Neural crest cell (in vitro differentiated cells): Measurements from ENCODE around the gene ARHGAP45. TPM values are rescaled to one million over a fixed set of nuclear protein-coding genes. Genes with fewer than 3 reads are reported as not detected.

Experiments used
- DNase-seq: peaks from one replicate; pipeline ENCODE4 v3.0.0; 2021; ENCODE audit warnings: low read depth, mixed read lengths, low spot score
- H3K27ac Mint-ChIP-seq: one replicate; pipeline ENCODE4 v1.8.0; 2021; ENCODE audit warnings: mild to moderate bottlenecking, mixed read lengths; ENCODE audit not compliant: unreplicated experiment
- H3K27me3 Mint-ChIP-seq: 2 replicates; pipeline ENCODE4 v1.8.0; 2021; ENCODE audit warnings: low read depth, mild to moderate bottlenecking, mixed read lengths
- H3K36me3 Mint-ChIP-seq: 2 replicates; pipeline ENCODE4 v1.8.0; 2021; ENCODE audit warnings: low read depth, mild to moderate bottlenecking, mixed read lengths
- H3K4me1 Mint-ChIP-seq: 2 replicates; pipeline ENCODE4 v1.8.0; 2021; ENCODE audit warnings: mixed read lengths
- H3K4me3 Mint-ChIP-seq: one replicate; pipeline ENCODE4 v1.8.0; 2021; ENCODE audit warnings: mild to moderate bottlenecking, mixed read lengths
- H3K9me3 Mint-ChIP-seq: 2 replicates; pipeline ENCODE4 v1.8.0; 2021; ENCODE audit warnings: mixed read lengths
- CTCF ChIP-seq: fragments of 200-600 bp; sonication (generic); conservative IDR thresholded peaks from 2 replicates; pipeline ENCODE4 v1.5.0; 2021; ENCODE audit warnings: antibody characterized with exemption, mild to moderate bottlenecking
- long read RNA-seq: library from polyadenylated mRNA; unstranded; transcript quantifications from one replicate; pipeline ENCODE4 v2.0.0, GENCODE V29; 2020
- total RNA-seq: library from RNA; stranded (reverse); gene quantifications from 2 replicates; pipeline ENCODE4 v1.2.1, GENCODE V29; 2021

Gene ARHGAP45
- 1.6 and 1.7 TPM in 2 replicates for total RNA-seq
- long read RNA-seq = 0 reads

- H3K9me3 Mint-ChIP-seq = no peaks in the 10 kb centered on the region
- no peak for DNase-seq
- no peak within 1 kb of the TSS for H3K27ac Mint-ChIP-seq
- H3K27me3 Mint-ChIP-seq = peaks cover 61% of the 10 kb centered on the region
- peaks cover 7% of the 10 kb centered on the region for H3K4me1 Mint-ChIP-seq
- no peak within 1 kb of the TSS for H3K4me3 Mint-ChIP-seq
- TF ChIP-seq CTCF = no peak
- H3K36me3 Mint-ChIP-seq = no peaks in the 10 kb centered on the region
Measured at GRCh38 chr19:1066748-1067340, at the start of gene ARHGAP45. TSS of gene ARHGAP45 (plus strand) at chr19:1067167. CDS start at chr19:1067406, 239 bp downstream.

GRCh38 chr19:1017906-1018305 is 49.1 kb upstream of the ARHGAP45 start:
- no peaks in the 10 kb centered on the region for H3K9me3 Mint-ChIP-seq
- no peak for DNase-seq
- TF ChIP-seq CTCF = no peak
- no peak overlapping the region for H3K4me3 Mint-ChIP-seq
- H3K27me3 Mint-ChIP-seq = peaks cover 6% of the 10 kb centered on the region
- H3K27ac Mint-ChIP-seq = no peak overlapping the region
- H3K36me3 Mint-ChIP-seq = no peaks in the 10 kb centered on the region
- peaks cover 31% of the 10 kb centered on the region for H3K4me1 Mint-ChIP-seq

- Mint-ChIP-seq H3K36me3 (no peaks in the 10 kb centered on the region), H3K9me3 (no peaks in the 10 kb centered on the region), H3K4me1 (peaks cover 31% of the 10 kb centered on the region), H3K4me3 (peak overlapping the region; percentile 94), H3K27me3 (peaks cover 6% of the 10 kb centered on the region), H3K27ac (no peak overlapping the region)
- no peak for DNase-seq
- no peak for TF ChIP-seq CTCF
Measured at GRCh38 chr19:1018393-1018792, 48.6 kb upstream of the ARHGAP45 start.

GRCh38 chr19:1018932-1019615 is 47.9 kb upstream of the ARHGAP45 start:
- TF ChIP-seq CTCF = no peak
- H3K27ac Mint-ChIP-seq = no peak overlapping the region
- no peak for DNase-seq
- no peaks in the 10 kb centered on the region for H3K9me3 Mint-ChIP-seq
- peaks cover 31% of the 10 kb centered on the region for H3K4me1 Mint-ChIP-seq
- H3K27me3 Mint-ChIP-seq = peaks cover 6% of the 10 kb centered on the region
- no peaks in the 10 kb centered on the region for H3K36me3 Mint-ChIP-seq
- peak overlapping the region; percentile 94 for H3K4me3 Mint-ChIP-seq

- no peak for TF ChIP-seq CTCF
- Mint-ChIP-seq H3K4me1 (peaks cover 31% of the 10 kb centered on the region), H3K27ac (peak overlapping the region; percentile 67)
Measured at GRCh38 chr19:1019616-1019961, 47.4 kb upstream of the ARHGAP45 start.

More at GRCh38 chr19:1019616-1019961, 47.4 kb upstream of the ARHGAP45 start:
- no peaks in the 10 kb centered on the region for H3K9me3 Mint-ChIP-seq
- no peak for DNase-seq
- peaks cover 6% of the 10 kb centered on the region for H3K27me3 Mint-ChIP-seq
- no peaks in the 10 kb centered on the region for H3K36me3 Mint-ChIP-seq
- H3K4me3 Mint-ChIP-seq = peak overlapping the region; percentile 94
